SK-N-SH (cell line): ENCODE measurements around the gene UBE2D3.

Source experiments
- EP300 ChIP-seq, 2 experiments: IDR thresholded peaks; 2 replicates each; pipeline versions ENCODE4 v1.4.0 to v1.6.1; 2012; ENCODE audit warnings: borderline replicate concordance in 1 of 2, low read depth in 1 of 2, low read length in 1 of 2
- EZH2phosphoT487 ChIP-seq: fragments of 200-600 bp; sonication (generic); IDR thresholded peaks from 2 replicates; pipeline ENCODE4 v1.6.1; 2017; ENCODE audit warnings: low read depth, mixed run types, mild to moderate bottlenecking, antibody characterized with exemption, moderate library complexity, borderline replicate concordance
- FOSL2 ChIP-seq: IDR thresholded peaks from 2 replicates; pipeline ENCODE4 v1.4.0; 2012; ENCODE audit warnings: low read depth, mild to moderate bottlenecking, moderate library complexity, borderline replicate concordance
- FOXM1 ChIP-seq: IDR thresholded peaks from 2 replicates; pipeline ENCODE4 v1.4.0; 2012; ENCODE audit warnings: low read depth, mild to moderate bottlenecking
- JUND ChIP-seq: IDR thresholded peaks from 2 replicates; pipeline ENCODE4 v1.4.0; 2012
- MAX ChIP-seq: IDR thresholded peaks from 2 replicates; pipeline ENCODE4 v1.4.0; 2012; ENCODE audit warnings: low read depth
- MXI1 ChIP-seq: IDR thresholded peaks from 2 replicates; pipeline ENCODE4 v1.6.1; 2012; ENCODE audit warnings: mild to moderate bottlenecking, low read depth, low read length, improper control_type of control experiment
- POLR2AphosphoS5 ChIP-seq: IDR thresholded peaks from 2 replicates; pipeline ENCODE4 v1.6.1; 2012; ENCODE audit warnings: low read depth, low read length
- REST ChIP-seq: IDR thresholded peaks from 2 replicates; pipeline ENCODE4 v1.6.1; 2012; ENCODE audit warnings: mild to moderate bottlenecking, low read depth, low read length, moderate library complexity
- RFX5 ChIP-seq: IDR thresholded peaks from 2 replicates; pipeline ENCODE4 v1.6.1; 2012; ENCODE audit warnings: mild to moderate bottlenecking, improper control_type of control experiment, low read length
- SIN3A ChIP-seq: IDR thresholded peaks from 2 replicates; pipeline ENCODE4 v1.6.1; 2012; ENCODE audit warnings: low read depth, mild to moderate bottlenecking, low read length, moderate library complexity, borderline replicate concordance
- USF2 ChIP-seq: fragments of 150-350 bp; IDR thresholded peaks from 2 replicates; pipeline ENCODE4 v1.6.1; 2017; ENCODE audit warnings: antibody characterized with exemption, low read length, low read depth, borderline replicate concordance
- TF ChIP-seq, protein P1 (sequence below): fragments of 200-600 bp; sonication (generic); IDR thresholded peaks from 2 replicates; pipeline ENCODE4 v1.6.1; 2017; ENCODE audit warnings: antibody characterized with exemption, mild to moderate bottlenecking, moderate library complexity

DNA sequence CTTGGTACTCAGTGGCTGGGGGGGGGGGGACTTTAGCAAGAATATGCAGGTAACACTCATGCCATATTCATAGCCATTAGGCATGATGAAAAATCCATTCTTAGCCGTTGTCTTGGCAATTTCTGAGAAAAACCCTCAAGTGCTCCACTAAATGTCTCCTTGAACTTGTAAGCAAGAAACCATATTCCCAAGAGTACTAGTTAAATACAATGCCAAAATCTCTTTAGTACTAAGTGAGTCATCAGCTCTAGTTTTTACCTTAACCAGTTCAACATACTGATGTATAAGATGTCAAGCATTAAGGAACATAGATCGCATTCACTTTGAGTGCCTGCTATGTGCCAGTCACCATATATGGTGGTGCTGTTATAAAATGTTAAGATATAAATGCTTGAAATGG, 27.5 kb downstream of the UBE2D3 start:
- TF ChIP-seq, protein P1, sequence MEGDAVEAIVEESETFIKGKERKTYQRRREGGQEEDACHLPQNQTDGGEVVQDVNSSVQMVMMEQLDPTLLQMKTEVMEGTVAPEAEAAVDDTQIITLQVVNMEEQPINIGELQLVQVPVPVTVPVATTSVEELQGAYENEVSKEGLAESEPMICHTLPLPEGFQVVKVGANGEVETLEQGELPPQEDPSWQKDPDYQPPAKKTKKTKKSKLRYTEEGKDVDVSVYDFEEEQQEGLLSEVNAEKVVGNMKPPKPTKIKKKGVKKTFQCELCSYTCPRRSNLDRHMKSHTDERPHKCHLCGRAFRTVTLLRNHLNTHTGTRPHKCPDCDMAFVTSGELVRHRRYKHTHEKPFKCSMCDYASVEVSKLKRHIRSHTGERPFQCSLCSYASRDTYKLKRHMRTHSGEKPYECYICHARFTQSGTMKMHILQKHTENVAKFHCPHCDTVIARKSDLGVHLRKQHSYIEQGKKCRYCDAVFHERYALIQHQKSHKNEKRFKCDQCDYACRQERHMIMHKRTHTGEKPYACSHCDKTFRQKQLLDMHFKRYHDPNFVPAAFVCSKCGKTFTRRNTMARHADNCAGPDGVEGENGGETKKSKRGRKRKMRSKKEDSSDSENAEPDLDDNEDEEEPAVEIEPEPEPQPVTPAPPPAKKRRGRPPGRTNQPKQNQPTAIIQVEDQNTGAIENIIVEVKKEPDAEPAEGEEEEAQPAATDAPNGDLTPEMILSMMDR = no peak
- TF ChIP-seq EP300 (IDR thresholded peaks at IDR 0.05; ENCODE audit: borderline replicate concordance in 1 of 2, low read depth in 1 of 2, low read length in 1 of 2) = no peak
- no peak for TF ChIP-seq RFX5
- TF ChIP-seq MXI1 = no peak
- TF ChIP-seq EZH2phosphoT487 = no peak
- no peak for TF ChIP-seq REST
- TF ChIP-seq FOSL2 = no peak
- TF ChIP-seq POLR2AphosphoS5 = no peak
- no peak for TF ChIP-seq JUND
- TF ChIP-seq USF2 = no peak
- TF ChIP-seq MAX = no peak
- no peak for TF ChIP-seq SIN3A
- no peak for TF ChIP-seq FOXM1
